Measurements from ENCODE around the gene USP48.
"Not testable (repeated sequence)": the region's sequence is repeated elsewhere in the genome, so short reads cannot be mapped to it uniquely, and the experiment has no call there.

USP48 gene

DNA sequence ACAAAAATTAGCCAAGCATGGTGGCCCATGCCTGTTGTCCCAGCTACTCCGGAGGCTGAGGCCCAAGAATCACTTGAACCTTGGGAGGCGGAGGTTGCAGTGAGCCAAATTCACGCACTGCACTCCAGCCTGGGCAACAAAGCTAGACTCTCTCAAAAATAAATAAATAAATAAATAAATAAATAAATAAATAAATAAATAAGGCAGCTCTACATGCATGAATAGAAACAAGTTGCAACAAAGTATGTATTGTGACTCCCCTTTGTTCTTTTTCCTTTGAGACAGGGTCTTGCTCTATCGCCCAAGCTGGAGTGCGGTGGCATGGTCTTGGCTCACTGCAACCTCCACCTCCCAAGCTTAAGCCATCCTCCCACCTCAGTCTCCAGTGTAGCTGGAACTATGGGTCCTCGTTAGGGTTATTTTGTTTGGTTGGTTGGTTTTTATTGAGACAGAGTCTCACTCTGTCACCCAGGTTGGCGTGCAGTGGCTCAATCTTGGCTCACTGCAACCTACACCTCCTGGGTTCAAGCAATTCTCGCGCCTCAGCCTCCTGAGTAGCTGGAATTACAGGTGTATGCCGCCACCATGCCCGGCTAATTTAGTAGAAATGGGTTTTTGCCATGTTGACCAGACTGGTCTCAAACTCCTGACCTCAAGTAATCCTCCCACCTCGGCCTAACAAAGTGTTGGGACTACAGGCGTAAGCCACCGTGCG is 8.0 kb downstream of the USP48 start:
- DNase-seq (ENCODE audit: low spot score), result no peak

DNA sequence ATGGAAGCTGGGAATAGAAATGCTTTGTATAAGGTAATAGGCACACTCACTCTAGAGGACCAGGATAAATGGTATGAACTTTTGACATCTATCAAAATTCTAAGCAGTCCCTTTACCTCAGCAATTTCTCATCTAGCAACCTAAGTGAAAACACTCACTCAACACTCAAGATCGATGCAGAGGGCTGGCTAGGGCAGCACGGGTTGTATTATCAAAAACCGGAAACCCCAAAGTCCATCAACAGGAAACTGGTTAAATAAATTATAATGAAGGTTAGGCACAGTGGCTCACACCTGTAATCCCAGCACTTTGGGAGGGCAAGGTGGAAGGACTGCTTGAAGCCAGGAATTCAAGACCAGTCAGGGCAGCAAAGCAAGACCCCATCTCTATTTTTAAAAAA is 9.4 kb downstream of the USP48 start:
- no peak for DNase-seq (ENCODE audit: low spot score)

DNA sequence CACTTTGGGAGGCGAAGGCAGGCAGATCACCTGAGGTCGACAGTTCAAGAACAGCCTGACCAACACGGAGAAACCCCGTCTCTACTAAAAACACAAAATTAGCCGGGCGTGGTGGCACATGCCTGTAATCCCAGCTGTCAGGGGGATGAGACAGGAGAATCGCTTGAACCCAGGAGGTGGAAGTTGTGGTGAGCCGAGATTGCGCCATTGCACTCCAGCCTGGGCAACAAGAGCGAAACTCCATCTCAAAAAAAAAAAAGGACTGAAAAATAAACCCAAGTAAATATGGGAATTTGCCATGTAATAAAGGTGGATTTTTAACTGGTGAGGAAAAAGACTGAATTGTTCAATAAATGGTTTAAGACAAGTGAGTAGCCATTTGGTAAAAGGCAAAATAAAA is 11.3 kb downstream of the USP48 start:
- not testable (repeated sequence) for DNase-seq (ENCODE audit: low spot score)

DNA sequence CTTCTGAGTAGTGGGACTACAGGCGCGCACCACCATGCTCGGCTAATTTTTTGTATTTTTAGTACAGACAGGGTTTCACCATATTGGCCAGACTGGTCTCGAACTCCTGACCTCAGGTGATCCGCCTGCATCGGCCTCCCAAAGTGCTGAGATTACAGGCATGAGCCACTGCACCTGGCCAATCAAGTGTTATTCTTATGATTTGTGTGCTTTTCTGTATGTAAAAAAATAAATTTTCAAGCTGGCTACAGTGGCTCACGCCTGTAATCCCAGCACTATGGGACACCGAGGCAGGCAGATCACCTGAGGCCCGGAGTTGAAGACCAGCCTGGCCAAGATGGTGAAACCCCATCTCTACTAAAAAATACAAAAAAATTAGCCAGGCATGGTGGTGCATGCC is 12.3 kb downstream of the USP48 start:
- DNase-seq (ENCODE audit: low spot score), result not testable (repeated sequence)

DNA sequence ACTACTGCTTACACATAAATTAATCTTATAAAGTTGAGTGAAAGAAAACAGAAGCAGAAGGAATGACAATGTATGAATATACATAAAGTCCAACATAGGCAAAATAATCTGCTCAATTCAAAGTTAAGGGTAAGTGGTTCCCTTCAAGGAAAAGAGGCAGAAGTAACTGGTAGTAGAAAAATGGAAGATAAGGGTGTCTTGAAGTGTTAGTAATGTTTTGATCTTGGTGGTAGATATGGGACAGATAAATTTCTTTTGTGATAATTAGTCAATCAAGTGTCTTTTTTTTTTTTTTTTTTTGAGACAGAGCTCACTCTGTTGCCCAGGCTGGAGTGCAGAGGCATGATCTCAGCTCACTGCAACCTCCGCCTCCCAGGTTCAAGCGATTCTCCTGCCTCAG is 12.7 kb downstream of the USP48 start:
- no peak for DNase-seq (ENCODE audit: low spot score)

DNA sequence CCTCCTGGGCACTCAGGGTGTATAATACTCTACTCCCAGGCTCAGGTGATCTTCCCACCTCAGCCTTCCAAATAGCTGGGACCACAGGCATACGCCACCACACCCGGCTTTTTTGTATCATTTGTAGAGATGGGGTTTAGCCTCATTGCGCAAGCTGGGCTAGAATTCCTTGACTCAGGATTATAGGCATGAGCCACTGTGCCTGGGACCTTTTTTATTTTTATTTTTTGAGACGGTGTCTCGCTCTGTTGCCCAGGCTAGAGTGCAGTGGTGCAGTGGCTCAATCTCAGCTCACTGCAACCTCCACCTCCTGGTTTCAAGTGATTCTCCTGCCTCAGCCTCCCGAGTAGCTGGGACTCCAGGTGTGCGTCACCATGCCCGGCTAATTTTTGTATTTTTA is 15.8 kb downstream of the USP48 start:
- not testable (repeated sequence) for DNase-seq (ENCODE audit: low spot score)

DNA sequence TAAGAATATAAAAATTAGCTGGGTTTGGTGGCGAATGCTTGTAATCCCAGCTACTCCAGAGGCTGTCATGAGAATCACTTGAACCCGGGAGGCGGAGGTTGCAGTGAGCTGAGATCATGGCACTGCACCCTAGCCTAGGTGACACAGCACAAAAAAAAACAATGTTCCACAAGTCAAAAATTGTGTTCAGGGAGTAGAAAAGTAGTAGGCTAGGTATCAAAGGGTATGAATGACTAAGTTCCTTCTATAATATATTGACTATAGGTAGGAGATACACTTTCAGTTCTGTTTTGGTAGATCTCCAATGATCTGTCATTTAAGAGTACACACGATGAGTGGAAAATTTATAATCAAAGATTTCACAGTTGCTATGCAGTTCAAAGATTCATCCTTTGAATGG is 16.7 kb downstream of the USP48 start:
- no peak for DNase-seq (ENCODE audit: low spot score)

DNA sequence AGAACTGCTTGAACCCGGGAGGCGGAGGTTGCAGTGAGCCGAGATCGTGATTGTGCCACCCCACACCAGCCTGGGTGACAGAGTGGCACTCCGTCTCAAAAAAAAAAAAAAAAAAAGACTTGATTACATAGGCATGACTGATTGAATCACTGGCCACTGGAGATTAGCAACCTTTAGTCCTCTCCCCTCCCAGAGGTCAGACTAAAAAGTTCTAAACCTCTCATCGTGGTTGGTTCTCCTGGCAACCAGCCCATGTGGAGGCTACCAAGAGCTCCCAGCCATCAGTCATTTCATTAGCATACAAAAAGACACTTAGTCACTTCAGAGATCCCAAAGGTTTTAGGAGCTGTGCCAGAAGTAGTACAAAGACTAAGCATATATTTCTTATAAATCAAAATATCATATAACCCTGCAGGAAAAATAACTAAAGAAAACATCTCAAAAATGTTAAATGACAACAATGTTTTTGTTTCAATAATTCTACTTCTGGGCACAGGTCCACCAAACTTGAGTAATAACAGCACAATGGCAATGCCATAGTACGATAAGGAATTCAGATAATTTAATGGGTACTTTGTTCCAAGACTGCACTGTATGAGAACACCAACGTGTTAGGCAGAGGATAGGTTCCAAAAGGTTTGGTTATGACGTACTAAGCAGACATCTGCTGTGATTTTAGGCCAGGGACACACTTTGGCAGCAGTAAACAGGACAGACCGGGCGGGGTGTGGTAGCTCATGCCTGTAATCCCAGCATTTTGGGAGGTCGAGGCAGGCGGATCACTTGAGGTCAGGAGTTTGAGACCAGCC is 18.1 kb downstream of the USP48 start:
- DNase-seq (ENCODE audit: low spot score), result no peak

DNA sequence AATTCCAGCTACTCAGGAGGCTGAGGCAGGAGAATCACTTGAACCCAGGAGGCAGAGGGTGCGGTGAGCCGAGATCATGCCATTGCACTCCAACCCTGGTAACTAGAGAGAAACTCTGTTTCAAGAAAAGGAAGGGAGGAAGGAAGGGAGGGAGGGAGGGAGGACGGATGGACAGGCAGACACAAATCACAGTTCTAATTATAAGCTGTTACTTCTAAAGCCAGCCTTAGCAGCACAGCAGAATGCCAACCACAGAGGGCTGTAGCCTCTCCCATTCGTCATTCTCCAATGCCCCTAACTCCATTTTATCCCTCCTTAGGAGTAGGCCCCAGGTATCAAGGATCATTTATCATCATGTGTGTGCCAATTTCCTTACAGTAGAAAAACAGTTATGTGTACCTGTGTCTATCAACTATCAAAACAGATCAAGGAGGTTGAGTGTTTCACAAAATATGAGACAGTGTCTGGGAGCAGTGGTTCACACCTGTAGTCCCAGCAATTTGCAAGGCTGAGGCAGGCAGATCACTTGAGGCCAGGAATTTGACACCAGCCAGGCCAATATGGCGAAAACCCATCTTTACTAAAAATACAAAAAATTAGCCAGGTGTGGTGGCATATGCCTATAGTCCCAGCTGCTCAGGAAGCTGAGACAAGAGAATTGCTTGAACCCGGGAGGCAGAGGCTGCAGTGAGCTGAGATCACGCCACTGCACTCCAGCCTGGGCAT is 19.1 kb downstream of the USP48 start:
- DNase-seq (ENCODE audit: low spot score), result no peak

DNA sequence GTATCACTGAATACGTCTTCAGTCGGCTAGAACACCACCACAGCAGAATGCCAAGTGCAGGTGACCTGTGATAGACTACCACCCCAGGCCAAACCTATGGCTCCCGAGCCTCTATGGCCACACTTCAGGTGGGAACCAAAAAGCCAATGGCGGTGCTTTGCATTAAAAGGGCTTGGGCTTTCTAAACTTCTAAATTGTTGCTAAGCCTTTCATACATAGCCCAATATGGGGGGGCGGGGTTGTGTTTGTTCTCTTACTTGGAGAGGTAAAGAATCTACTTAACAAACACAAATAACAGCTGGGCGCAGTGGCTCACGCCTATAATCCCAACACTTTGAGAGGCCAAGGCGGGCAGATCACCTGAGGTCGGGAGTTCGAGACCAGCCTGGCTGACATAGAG is 19.7 kb downstream of the USP48 start:
- DNase-seq (ENCODE audit: low spot score), result no peak

DNA sequence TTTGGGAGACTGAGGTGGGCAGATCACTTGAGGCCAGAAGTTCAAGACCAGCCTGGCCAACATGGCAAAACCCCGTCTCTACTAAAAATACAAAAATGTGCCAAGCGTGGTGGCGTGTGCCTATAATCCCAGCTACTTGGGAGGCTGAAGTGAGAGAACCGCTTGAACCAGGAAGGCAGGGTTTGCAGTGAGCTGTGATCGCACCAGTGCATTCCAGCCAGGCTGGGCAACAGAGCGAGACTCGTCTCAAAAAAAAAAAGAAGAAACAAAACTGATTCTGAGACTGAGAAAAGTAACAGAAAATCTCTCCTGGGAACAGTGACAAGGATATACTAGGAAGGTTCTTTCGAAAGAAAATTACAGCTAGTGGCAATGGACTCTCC is 20.9 kb downstream of the USP48 start:
- DNase-seq (ENCODE audit: low spot score), result no peak

DNA sequence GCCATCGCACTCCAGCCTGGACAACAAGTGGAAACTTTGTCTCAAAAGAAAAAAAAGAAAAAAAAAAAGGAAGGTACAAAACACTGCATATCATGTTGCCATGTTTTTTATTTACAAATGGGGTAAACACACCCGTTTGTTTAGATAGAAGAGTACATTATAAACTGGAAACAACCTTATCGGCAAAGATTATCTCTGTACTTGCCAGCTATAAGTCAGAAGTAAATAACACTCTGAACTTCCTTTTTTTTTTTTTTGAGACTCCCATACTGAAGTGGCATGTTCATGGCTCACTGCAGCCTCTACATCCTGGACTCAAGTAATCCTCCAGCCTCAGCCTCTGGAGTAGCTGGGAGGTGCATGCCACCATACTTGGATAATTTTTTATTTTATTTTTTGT is 21.9 kb downstream of the USP48 start:
- no peak for DNase-seq (ENCODE audit: low spot score)

DNA sequence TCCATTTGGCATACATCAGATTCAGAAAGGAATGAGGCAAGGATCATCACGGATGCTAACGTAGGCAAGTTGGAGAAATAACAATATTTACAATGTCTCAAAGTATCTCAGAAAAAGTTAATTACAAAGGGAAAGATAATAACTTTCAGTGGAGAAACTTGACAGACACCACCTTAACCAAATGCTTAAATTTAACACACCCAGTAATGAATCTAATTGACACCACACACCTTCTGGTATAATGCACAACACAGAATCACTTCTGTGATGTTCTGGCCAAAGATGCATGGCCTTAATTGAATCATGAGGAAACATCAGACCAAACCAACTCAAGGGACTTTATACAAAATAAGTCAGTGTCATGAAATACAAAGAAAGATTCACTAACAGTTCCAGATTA is 23.1 kb downstream of the USP48 start:
- DNase-seq (ENCODE audit: low spot score), result no peak

DNA sequence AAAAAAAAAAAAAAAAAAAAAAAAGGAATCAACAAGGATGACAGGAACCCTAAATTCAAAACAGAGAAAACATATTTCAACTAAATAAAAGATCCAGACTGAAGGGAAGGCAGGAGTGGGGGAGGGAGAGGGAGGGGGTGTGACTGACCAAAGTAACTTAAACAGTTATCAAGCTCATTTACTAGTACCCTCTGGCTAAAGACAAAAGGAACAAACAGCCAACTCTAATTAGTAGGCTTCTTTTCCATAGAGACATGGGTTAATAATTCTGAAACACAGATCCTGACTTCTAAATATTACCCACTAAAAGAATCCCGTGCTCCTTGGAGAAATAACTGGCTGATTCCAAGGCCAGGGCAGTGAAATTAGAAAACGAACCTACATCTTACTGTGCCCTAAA is 23.8 kb downstream of the USP48 start:
- no peak for DNase-seq (ENCODE audit: low spot score)

DNA sequence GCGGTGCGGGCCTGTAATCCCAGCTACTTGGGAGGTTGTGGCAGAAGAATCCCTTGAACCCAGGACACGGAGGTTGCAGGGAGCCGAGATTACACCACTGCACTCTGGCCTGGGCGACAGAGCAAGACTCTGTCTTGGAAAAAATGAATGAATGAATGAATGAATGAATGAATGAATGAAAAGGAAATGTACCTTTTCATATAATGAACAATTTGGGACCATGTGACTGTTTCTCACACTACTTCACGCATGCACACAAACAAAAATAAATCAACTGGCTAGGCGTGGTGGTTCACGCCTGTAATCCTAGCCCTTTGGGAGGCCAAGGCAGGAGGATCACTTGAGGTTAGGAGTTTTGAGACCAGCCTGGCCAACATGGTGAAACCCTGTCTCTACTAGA is 24.3 kb downstream of the USP48 start:
- no peak for DNase-seq (ENCODE audit: low spot score)

DNA sequence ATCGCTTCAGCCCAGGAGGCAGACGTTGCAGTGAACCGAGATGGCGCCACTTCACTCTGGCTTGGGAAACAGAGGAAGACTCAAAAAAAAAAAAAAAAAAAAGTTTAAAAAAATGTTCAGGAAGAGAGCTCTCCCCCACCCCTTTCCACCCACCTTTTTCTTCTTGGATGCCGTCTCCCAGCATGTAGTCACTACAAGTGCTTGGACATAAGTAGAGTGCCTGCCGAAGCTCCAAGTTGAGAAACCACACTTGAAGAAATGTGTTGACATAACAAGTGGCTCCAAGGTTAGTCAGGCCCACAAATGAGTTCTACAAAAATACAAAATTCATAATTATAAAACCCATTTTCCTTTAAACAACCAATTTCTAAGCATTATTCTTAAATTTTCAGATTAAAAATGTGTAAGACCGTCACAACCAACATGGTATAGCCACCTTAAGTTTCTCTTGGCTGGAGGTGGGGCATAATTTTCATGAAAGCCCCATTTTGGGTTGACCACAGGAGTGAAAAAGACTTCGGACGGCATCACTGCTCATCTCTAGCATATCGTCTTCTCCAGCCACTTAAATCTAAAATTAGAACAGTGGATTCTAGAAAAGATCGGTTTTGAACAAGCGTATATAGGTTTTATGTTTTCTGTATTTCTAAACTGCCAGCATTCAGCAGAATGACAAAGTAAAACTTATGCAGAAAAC is 26.4 kb downstream of the USP48 start:
- no peak for DNase-seq (ENCODE audit: low spot score)

DNA sequence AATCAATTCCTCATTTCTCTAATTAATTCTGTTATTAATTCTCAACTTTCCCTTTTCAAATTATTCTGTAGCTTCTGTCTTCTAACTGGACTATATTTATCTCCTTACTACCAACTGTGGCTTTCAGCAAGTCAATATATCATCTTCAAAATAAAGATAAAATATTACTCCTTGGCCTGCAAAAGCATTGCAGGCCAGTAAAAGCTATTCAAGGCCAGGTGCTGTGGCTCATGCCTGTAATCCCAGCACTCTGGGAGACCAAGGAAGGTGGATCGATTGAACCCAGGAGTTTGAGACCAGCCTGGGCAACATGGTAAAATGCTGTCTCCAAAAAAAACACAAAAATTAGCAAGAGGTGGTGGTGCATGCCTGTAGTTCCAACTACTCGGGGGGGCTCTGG is 27.9 kb downstream of the USP48 start:
- DNase-seq (ENCODE audit: low spot score), result no peak

DNA sequence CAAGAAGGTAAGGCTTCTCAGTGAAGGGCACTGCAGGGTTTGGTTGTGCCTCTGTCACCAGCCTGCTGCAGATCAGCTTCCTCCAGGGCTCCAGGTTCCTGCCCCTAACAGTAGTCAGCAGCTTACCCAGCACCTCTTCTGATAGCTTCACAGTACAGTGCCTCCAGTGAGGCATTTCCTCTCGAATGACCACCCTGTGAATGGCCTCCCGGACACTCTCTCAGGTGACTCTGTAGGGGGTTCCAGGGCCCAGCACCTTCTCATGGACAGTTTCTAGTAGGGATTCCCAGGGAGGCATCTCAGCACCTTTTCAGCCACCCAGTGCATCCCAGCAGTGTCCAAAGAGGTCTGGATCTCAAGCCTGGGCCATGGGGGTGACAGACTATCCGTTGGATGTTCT is 28.4 kb downstream of the USP48 start:
- no peak for DNase-seq (ENCODE audit: low spot score)

DNA sequence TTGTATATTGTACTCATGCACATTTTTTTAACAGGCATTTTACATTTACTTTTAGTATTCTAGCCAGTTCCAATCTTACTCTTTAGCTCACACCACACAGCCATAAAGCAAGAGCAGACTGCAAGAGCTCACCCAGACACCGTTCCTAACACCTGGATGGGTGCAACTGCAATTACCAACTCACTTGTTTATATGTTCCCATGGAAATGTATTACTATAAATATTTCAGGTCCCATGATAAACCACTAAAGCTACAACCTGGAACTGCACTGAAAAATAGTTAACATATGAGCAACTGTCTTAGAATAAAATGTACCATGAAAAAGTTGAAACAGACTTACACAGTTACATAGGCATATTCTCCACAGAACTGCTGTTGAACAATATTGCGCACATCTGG is 30.8 kb downstream of the USP48 start:
- no peak for DNase-seq (ENCODE audit: low spot score)

DNA sequence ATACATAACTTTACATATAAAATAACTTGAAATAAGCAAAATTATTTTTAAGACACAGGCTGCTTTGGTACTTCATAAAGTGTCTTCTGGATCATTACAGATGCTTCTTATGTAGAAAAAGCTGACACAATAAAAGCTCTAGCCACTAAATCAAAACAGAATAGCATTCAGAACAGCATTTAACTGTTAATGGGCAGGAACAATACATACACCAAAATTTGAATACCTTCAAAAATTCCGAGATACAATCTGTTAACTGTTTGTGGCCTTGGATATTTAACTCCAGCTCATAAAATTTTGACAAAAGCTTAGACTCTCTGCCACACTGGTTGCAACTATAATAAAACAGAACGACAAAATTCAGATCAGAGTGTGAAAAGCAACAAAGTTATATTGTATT is 31.7 kb downstream of the USP48 start:
- no peak for DNase-seq (ENCODE audit: low spot score)

DNA sequence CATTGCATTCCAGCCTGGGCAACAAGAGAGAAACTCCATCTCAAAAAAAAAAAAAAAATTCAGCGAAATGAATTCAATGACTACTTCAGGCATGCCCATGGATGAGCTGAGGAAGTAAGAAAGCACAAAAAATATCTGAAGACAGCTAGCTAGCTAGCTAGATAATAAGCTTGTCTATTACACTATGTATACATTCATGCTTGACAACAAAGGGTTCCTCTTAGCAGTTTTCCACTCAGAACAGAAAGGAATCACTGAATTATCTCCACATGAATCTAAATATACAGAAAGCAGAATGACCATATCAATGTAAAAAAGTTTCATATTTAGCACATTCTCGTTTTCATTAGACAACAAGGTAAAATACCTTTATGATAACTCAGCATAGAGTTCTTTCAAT is 32.1 kb downstream of the USP48 start:
- no peak for DNase-seq (ENCODE audit: low spot score)

DNA sequence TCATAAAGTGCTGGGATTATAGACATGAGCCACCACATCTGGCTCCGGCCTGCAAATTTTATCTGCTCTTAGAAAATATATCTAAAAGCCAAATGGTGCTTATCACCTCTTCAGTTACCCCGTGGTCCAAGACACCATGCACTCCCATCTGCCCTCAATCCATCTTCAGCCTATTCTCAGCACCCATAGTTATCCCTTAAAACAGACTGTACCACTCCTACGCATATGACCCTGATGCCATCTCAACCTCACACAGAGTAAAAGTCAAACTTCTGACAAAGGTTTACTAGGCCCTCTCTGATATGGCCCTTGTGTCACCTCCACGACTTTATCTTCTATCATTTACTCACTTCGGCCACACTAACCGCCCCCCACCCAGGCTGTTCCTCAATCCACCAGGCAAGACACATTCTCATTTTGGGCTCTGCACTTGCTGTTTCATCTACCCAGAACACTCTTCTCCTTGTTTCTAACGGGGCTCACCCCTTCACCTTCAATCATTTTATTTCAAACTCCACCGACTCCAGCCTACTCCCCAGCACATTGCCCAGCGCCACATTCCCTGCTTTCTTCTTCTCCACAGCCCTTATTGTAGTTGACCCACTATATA is 33.0 kb downstream of the USP48 start:
- DNase-seq (ENCODE audit: low spot score), result no peak

All from Ammon's horn (tissue), 1 donor.